ENCODE data around the gene BSG. TPM values are rescaled to one million over a fixed set of nuclear protein-coding genes. Genes with fewer than 3 reads are reported as not detected.
"Not testable (repeated sequence)": the region's sequence is repeated elsewhere in the genome, so short reads cannot be mapped to it uniquely, and the experiment has no call there.

BSG gene
- total RNA-seq, 8 experiments from 2014 or later: 219 to 1,638 (median 407) TPM

- 80 to 100% (median 91%) methylated on average over 2 to 4 of the region's 16 CpGs; no CpG with 5 or more reads in 5 of the 10 experiments for WGBS, 10 experiments
- Histone ChIP-seq H3K4me3 (no peak overlapping the region), H3K4me1 (replicated peaks in 1 of 2) (peaks cover 5 to 8% of the 10 kb centered on the region in 2 donors), H3K27ac (no peak overlapping the region)
- in situ Hi-C loops (cut with MboI; ENCODE audit: low pct_unique_long_range_greater_than_20kb in 2 of 9, low sequenced_read_pairs in 9 of 9, unreplicated experiment in 9 of 9): loop anchor here in 2 of 9 experiments (25.0 kb wide), 1 partner anchor 141 kb away; no protein-coding TSS in a partner anchor
- no peak for ATAC-seq (replicated peaks in 6 of 8)
Observed at GRCh38 chr19:596263-596655, 23.9 kb downstream of the BSG start.

- H3K4me3 ChIP-seq: no peak overlapping the region
- no peaks in the 10 kb centered on the region for H3K4me1 ChIP-seq (replicated peaks in 1 of 2)
- WGBS, 10 experiments: 0 to 74% (median 48%) methylated on average over 1 to 9 of the region's 18 CpGs; no CpG with 5 or more reads in 5 of the 10 experiments
- H3K27ac ChIP-seq: no peak overlapping the region
- in situ Hi-C loops (cut with MboI; ENCODE audit: low pct_unique_long_range_greater_than_20kb in 2 of 9, low sequenced_read_pairs in 9 of 9, unreplicated experiment in 9 of 9): loop anchor here in 2 of 9 experiments (25.0 kb wide), 1 partner anchor 140 kb away; no protein-coding TSS in a partner anchor
- ATAC-seq (replicated peaks in 6 of 8): no peak
Observed at GRCh38 chr19:597406-598315, 25.3 kb downstream of the BSG start.

GRCh38 chr19:601310-601709 lies 28.9 kb downstream of the BSG start:
- Histone ChIP-seq H3K4me3 (no peak overlapping the region), H3K27ac (no peak overlapping the region), H3K4me1 (replicated peaks in 1 of 2) (no peaks in the 10 kb centered on the region)
- WGBS, 10 experiments: 60 to 92% (median 82%) methylated on average over 1 to 14 of the region's 28 CpGs; no CpG with 5 or more reads in 3 of the 10 experiments
- in situ Hi-C loops (cut with MboI; ENCODE audit: low pct_unique_long_range_greater_than_20kb in 2 of 9, low sequenced_read_pairs in 9 of 9, unreplicated experiment in 9 of 9): no loop called here
- ATAC-seq (replicated peaks in 6 of 8): no peak

GRCh38 chr19:601790-602189 lies 29.4 kb downstream of the BSG start:
- in situ Hi-C loops (cut with MboI; ENCODE audit: low pct_unique_long_range_greater_than_20kb in 2 of 9, low sequenced_read_pairs in 9 of 9, unreplicated experiment in 9 of 9): no loop called here
- ATAC-seq (replicated peaks in 6 of 8): no peak
- WGBS, 10 experiments: 80 to 90% (median 80%) methylated on average over 2 to 3 of the region's 25 CpGs; no CpG with 5 or more reads in 7 of the 10 experiments
- Histone ChIP-seq H3K4me3 (no peak overlapping the region), H3K27ac (no peak overlapping the region), H3K4me1 (replicated peaks in 1 of 2) (no peaks in the 10 kb centered on the region)

- ATAC-seq (replicated peaks in 6 of 8): peak in 3 of 8 experiments; percentile 16 to 29 (median 19)
- WGBS, 10 experiments: 60 to 100% (median 82%) methylated on average over 1 to 7 of the region's 35 CpGs; no CpG with 5 or more reads in 4 of the 10 experiments
- no peak overlapping the region for H3K4me3 ChIP-seq
- H3K27ac ChIP-seq: no peak overlapping the region
- H3K4me1 ChIP-seq (replicated peaks in 1 of 2): no peaks in the 10 kb centered on the region
- in situ Hi-C loops (cut with MboI; ENCODE audit: low pct_unique_long_range_greater_than_20kb in 2 of 9, low sequenced_read_pairs in 9 of 9, unreplicated experiment in 9 of 9): no loop called here
Observed at GRCh38 chr19:602391-603301, 30.2 kb downstream of the BSG start.

GRCh38 chr19:603302-603639 lies 30.9 kb downstream of the BSG start:
- WGBS, 10 experiments: 80 to 100% methylated on average over 1 of the region's 13 CpGs; no CpG with 5 or more reads in 8 of the 10 experiments
- peak in 3 of 8 experiments; percentile 3 to 21 (median 13) for ATAC-seq (replicated peaks in 6 of 8)
- in situ Hi-C loops (cut with MboI; ENCODE audit: low pct_unique_long_range_greater_than_20kb in 2 of 9, low sequenced_read_pairs in 9 of 9, unreplicated experiment in 9 of 9); H3K4me3 ChIP-seq; H3K4me1 ChIP-seq (replicated peaks in 1 of 2); H3K27ac ChIP-seq: not testable (repeated sequence)

GRCh38 chr19:603779-604178 lies 31.4 kb downstream of the BSG start:
- ATAC-seq (replicated peaks in 6 of 8); H3K4me3 ChIP-seq; H3K27ac ChIP-seq; H3K4me1 ChIP-seq (replicated peaks in 1 of 2); in situ Hi-C loops (cut with MboI; ENCODE audit: low pct_unique_long_range_greater_than_20kb in 2 of 9, low sequenced_read_pairs in 9 of 9, unreplicated experiment in 9 of 9): not testable (repeated sequence)
- WGBS, 10 experiments: 87% methylated on average over 4 of the region's 20 CpGs; no CpG with 5 or more reads in 9 of the 10 experiments

GRCh38 chr19:604355-604754 lies 32.0 kb downstream of the BSG start:
- ATAC-seq (replicated peaks in 6 of 8): peak in 7 of 8 experiments; percentile 28 to 88 (median 41)
- in situ Hi-C loops (cut with MboI; ENCODE audit: low pct_unique_long_range_greater_than_20kb in 2 of 9, low sequenced_read_pairs in 9 of 9, unreplicated experiment in 9 of 9): no loop called here
- Histone ChIP-seq H3K4me3 (no peak overlapping the region), H3K4me1 (replicated peaks in 1 of 2) (no peaks in the 10 kb centered on the region), H3K27ac (no peak overlapping the region)
- no CpG with 5 or more reads among the region's 11 CpGs for WGBS, 10 experiments

- ATAC-seq (replicated peaks in 6 of 8); H3K27ac ChIP-seq: not testable (repeated sequence)
- WGBS, 10 experiments: 20 to 60% methylated on average over 1 to 2 of the region's 34 CpGs; no CpG with 5 or more reads in 8 of the 10 experiments
Observed at GRCh38 chr19:605061-605971, 32.9 kb downstream of the BSG start.

GRCh38 chr19:607301-608154 lies 35.1 kb downstream of the BSG start:
- H3K27ac ChIP-seq: no peak overlapping the region
- no peak for ATAC-seq (replicated peaks in 6 of 8)
- in situ Hi-C loops (cut with MboI; ENCODE audit: low pct_unique_long_range_greater_than_20kb in 2 of 9, low sequenced_read_pairs in 9 of 9, unreplicated experiment in 9 of 9): no loop called here
- WGBS, 10 experiments: 68 to 100% (median 88%) methylated on average over 1 to 10 of the region's 30 CpGs; no CpG with 5 or more reads in 3 of the 10 experiments
- no peak overlapping the region for H3K4me3 ChIP-seq
- H3K4me1 ChIP-seq (replicated peaks in 1 of 2): peaks cover 14 to 15% of the 10 kb centered on the region in 2 donors

More at GRCh38 chr19:605061-605971, 32.9 kb downstream of the BSG start:
- in situ Hi-C loops (cut with MboI; ENCODE audit: low pct_unique_long_range_greater_than_20kb in 2 of 9, low sequenced_read_pairs in 9 of 9, unreplicated experiment in 9 of 9); H3K4me3 ChIP-seq; H3K4me1 ChIP-seq (replicated peaks in 1 of 2): not testable (repeated sequence)

- Histone ChIP-seq H3K27ac (no peak overlapping the region), H3K4me3 (no peak overlapping the region), H3K4me1 (replicated peaks in 1 of 2) (peaks cover 14 to 15% of the 10 kb centered on the region in 2 donors)
- no peak for ATAC-seq (replicated peaks in 6 of 8)
- in situ Hi-C loops (cut with MboI; ENCODE audit: low pct_unique_long_range_greater_than_20kb in 2 of 9, low sequenced_read_pairs in 9 of 9, unreplicated experiment in 9 of 9): no loop called here
- 90% methylated on average over 2 of the region's 30 CpGs; no CpG with 5 or more reads in 9 of the 10 experiments for WGBS, 10 experiments
Observed at GRCh38 chr19:608155-609003, 36.0 kb downstream of the BSG start.

All from motor neuron (in vitro differentiated cells).